NCI-H146 treated with DMSO at 0.1 percent for 48 hours (cell line): ENCODE measurements around the gene PRTN3.

Experiments used
- DNase-seq: peaks from one replicate; lab custom pipeline; 2025; ENCODE audit not compliant: unreplicated experiment; lab: John Stamatoyannopoulos, UW

The PRTN3 gene

GRCh38 chr19:896999-897398, 56.2 kb downstream of the PRTN3 start:
- no peak for DNase-seq

DNA sequence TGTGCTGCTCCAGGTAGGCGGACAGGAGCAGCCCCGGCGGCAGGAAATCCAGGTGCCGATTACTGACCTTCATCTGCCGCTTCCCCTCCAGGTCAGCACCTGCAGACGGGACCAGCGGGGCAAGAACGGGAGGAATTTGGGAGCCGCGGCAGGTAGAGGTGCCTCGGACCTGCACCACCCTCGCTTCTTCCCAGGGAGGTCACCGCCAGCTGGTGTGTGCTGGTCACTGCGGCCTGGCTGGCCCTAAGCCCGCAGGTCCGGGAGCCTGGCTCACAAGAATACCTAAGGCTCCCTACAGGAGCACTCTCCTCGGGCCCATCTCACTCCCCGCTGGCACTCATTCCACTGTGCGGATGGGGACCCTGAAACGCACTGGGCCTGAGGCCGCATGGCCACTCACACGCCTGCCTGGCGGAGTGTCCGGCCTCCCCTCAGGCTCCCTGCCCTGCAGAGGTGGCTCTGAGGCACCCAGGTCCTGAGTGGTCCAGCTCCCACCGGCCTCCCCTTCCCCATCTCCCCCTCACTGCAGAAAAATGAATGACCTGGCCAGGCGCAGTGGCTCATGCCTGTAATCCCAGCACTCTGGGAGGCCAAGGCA, 56.7 kb downstream of the PRTN3 start:
- no peak for DNase-seq
